Measurements from ENCODE around the gene SMAD6. TPM values are rescaled to one million over a fixed set of nuclear protein-coding genes. Genes with fewer than 3 reads are reported as not detected.

The SMAD6 gene
- total RNA-seq, 2 donors from 2014 or later: 14.8 to 51.2 TPM

DNA sequence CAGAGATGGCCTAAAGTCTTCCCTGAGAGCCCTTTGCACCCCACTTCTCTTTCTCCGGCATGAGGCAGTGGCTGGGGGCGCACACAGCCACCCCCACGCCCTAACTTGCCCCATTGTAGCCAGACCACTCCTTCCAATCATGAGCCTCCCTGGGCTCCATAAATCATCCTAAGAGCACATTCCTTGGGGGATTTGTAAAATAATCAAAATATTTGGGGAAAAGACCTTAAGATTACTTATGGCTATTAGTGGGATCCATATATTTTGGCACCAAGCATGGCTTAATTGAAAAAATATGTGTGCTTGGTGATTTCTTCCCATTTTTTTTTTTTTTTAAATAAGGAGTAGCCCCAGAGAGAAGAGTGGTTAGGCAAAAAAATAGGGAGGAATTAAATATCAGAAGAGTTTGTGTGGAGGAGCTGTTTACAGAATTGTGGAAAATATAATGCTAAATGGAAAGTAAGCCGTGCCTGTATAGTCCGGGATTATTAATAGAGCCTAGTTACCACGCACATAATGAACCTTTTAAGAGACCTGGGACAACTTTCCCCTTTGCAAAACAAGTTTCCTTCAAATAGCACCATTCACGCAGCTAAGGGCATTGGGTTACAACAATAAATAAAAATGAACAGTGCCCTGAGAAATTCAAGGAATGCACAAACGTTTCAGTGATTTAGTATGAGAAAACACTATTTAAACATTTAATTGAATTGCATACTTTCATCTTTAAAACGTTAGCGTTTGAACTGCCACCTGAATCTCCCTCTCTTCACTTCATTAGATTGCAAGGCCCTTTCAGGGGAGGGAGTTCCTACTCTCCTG lies 46.1 kb downstream of the SMAD6 start:
- WGBS: 27% methylated on average over 10 of the region's 10 CpGs
- TF ChIP-seq POLR2AphosphoS5 (IDR thresholded peaks at IDR 0.05) (no peak), POLR2A (IDR thresholded peaks at IDR 0.05) (no peak)
- TF ChIP-seq, protein P1, sequence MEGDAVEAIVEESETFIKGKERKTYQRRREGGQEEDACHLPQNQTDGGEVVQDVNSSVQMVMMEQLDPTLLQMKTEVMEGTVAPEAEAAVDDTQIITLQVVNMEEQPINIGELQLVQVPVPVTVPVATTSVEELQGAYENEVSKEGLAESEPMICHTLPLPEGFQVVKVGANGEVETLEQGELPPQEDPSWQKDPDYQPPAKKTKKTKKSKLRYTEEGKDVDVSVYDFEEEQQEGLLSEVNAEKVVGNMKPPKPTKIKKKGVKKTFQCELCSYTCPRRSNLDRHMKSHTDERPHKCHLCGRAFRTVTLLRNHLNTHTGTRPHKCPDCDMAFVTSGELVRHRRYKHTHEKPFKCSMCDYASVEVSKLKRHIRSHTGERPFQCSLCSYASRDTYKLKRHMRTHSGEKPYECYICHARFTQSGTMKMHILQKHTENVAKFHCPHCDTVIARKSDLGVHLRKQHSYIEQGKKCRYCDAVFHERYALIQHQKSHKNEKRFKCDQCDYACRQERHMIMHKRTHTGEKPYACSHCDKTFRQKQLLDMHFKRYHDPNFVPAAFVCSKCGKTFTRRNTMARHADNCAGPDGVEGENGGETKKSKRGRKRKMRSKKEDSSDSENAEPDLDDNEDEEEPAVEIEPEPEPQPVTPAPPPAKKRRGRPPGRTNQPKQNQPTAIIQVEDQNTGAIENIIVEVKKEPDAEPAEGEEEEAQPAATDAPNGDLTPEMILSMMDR (IDR thresholded peaks at IDR 0.05): no peak
- H3K27ac ChIP-seq: peak overlapping the region; percentile 44 to 52
- H3K36me3 ChIP-seq: no peaks in the 10 kb centered on the region
- intact Hi-C loops (cut with DNase I): no loop called here
- H3K4me3 ChIP-seq: no peak overlapping the region
- DNase-seq (ENCODE audit: low spot score): no peak
- no peaks in the 10 kb centered on the region for H3K27me3 ChIP-seq (replicated peaks; ENCODE audit: insufficient read depth)
- peaks cover 13% of the 10 kb centered on the region for H3K4me1 ChIP-seq (replicated peaks)
- H3K9me3 ChIP-seq: no peaks in the 10 kb centered on the region

DNA sequence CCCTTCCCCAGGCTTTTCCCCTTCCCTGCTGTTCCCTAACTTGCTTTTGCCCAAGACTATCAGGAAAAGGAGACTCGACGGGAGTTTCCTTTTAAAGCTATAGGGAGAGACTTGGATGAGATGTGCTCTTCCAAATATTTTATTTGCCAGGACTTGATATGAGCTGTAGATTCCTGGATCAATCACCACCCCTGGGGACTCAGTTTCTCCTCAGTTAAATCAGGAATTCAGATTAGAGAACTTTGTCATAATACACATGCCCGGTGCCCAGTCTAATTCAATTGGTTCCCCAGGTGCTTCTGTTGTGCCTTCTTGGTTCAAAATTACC lies 46.6 kb downstream of the SMAD6 start:
- DNase-seq (ENCODE audit: low spot score): no peak
- intact Hi-C loops (cut with DNase I): no loop called here
- Histone ChIP-seq H3K36me3 (no peaks in the 10 kb centered on the region), H3K4me3 (no peak overlapping the region), H3K9me3 (no peaks in the 10 kb centered on the region), H3K27me3 (replicated peaks; ENCODE audit: insufficient read depth) (no peaks in the 10 kb centered on the region), H3K4me1 (replicated peaks) (peaks cover 13% of the 10 kb centered on the region), H3K27ac (peak overlapping the region; percentile 27 to 44)
- 32% methylated on average over 3 of the region's 3 CpGs for WGBS
- TF ChIP-seq, protein P1 (IDR thresholded peaks at IDR 0.05): no peak
- TF ChIP-seq POLR2AphosphoS5 (IDR thresholded peaks at IDR 0.05) (no peak), POLR2A (IDR thresholded peaks at IDR 0.05) (no peak)

DNA sequence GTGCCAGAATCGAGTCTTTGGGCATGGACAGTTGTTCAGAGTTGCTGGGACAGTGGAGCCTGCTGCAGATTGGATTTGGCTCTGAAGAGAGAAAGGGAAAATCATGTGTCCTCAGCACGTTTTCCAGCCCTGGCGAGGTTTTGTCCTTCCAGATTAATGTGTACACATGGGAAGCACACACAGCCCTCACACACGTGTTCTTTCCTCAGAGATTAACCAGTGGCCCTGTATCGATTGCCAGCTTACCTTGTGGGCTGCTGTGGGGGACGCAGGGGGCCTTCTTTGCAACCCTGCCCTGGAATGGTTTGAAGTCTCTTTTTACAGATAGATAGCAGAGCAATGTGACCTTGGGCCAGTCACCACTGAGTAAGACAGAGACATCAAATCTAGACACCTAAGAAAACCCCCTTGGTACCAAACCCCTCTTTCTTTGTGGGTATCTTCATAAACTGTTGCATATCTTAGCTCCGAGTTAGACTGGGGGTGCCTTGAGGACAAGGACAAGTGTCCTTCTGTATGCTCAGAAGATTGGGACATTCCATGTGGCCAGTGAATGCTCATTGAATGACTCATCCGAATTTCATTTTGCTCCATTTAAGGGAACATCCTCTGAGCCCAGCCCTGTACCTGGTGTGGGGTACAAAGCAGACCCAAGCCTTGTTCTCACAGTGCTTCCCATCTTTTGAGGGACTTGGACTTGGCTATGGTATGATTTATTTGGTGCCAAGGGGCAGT lies 48.0 kb downstream of the SMAD6 start:
- Histone ChIP-seq H3K27ac (no peak overlapping the region), H3K36me3 (no peaks in the 10 kb centered on the region), H3K9me3 (no peaks in the 10 kb centered on the region), H3K4me1 (replicated peaks) (peaks cover 13% of the 10 kb centered on the region), H3K27me3 (replicated peaks; ENCODE audit: insufficient read depth) (no peaks in the 10 kb centered on the region), H3K4me3 (no peak overlapping the region)
- intact Hi-C loops (cut with DNase I): no loop called here
- no peak for DNase-seq (ENCODE audit: low spot score)
- TF ChIP-seq, protein P1 (IDR thresholded peaks at IDR 0.05): no peak
- TF ChIP-seq POLR2A (IDR thresholded peaks at IDR 0.05): no peak
- TF ChIP-seq POLR2AphosphoS5 (IDR thresholded peaks at IDR 0.05): no peak
- 80% methylated on average over 8 of the region's 8 CpGs for WGBS

DNA sequence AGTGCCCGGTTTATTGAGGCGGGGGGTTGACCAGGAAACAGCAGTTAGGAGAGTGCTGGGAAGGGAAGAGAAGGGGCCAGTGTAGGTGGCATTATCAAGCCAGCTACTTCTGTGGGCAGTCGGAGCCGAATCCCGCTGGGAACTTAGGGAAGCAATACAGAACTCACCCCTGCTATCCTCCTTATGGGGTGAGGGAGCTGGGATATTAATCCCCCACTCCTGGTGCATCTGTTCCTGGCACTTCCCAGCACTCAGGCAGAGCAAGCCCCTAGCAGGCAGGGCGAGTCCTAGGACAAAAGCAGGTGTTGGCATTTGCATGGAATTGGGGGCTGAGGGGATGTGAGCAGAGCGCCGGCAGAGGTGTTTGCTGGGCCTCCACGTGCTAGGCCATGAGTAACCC lies 48.6 kb downstream of the SMAD6 start:
- no peak overlapping the region for H3K27ac ChIP-seq
- WGBS: 87% methylated on average over 9 of the region's 9 CpGs
- peaks cover 13% of the 10 kb centered on the region for H3K4me1 ChIP-seq (replicated peaks)

More for the DNA sequence above, 48.6 kb downstream of the SMAD6 start:
- intact Hi-C loops (cut with DNase I): no loop called here
- Histone ChIP-seq H3K4me3 (no peak overlapping the region), H3K9me3 (no peaks in the 10 kb centered on the region), H3K27me3 (replicated peaks; ENCODE audit: insufficient read depth) (no peaks in the 10 kb centered on the region), H3K36me3 (no peaks in the 10 kb centered on the region)
- TF ChIP-seq POLR2A (IDR thresholded peaks at IDR 0.05) (no peak), POLR2AphosphoS5 (IDR thresholded peaks at IDR 0.05) (no peak)
- TF ChIP-seq, protein P1 (IDR thresholded peaks at IDR 0.05): no peak
- DNase-seq (ENCODE audit: low spot score): no peak

Measured in prostate gland (tissue), 2 donors.